GM19043 (cell line): ENCODE data around the gene GASK1A.
"Not testable (repeated sequence)": the region's sequence is repeated elsewhere in the genome, so short reads cannot be mapped to it uniquely, and the experiment has no call there.

Experiments used
- ATAC-seq: cut with Tn5 transposase; IDR thresholded peaks from one replicate; pipeline ENCODE4 v1.9.1; 2021; ENCODE audit warnings: low read depth; ENCODE audit not compliant: unreplicated experiment

The GASK1A gene

DNA sequence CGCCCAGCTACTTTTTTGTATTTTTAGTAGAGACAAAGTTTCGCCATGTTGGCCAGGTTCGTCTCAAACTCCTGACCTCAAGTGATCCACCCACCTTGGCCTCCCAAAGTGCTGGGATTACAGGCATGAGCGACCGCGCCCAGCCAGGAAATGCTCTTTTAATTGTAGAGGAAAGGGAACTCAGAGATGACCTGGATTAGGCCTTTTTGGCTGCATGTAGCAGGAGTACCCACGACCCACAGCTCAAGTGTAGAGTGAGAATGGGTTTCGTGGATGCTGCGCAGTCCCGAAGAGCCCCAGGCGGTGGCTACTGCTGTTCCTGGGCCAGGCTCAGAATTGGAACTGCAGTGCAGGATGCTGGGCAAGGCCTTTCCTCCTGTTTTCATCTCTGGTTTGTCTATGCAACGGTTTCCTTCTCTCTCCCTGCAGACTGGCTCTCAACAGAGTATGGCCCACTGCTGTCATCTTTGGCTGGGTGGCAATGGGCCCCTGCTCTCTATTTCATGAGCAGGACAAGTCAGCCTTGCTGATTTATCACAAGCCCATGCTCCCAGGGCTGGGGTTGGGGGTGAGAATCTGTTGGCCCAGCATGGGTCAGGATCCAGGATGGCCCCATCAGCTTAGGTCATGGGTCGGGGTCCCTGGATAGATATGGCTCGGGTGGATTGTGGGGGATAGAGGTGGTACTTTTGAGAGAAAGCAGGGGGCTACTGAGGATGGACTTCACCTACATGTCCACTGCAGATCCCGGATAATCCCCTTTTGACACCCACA lies 51.2 kb downstream of the GASK1A start:
- ATAC-seq: no peak

DNA sequence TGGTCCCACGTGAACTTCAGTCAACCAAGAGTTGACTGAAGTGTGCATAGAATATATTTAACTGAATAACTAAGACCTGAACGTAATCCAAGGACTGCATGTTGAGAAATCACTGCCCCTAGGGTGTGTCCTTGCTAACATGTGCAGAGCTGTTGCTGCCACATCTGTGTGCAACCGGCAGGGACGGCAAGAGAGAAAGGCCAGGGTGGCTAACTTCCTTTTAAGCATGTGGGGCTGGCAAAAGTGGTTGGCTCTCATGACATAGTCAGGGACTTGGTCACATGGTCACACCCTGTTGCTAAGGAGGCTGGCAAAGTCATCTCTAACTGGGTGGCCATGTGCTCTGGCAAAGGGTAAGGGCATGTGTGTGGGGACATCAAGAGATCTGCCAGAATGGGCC lies 52.4 kb downstream of the GASK1A start:
- ATAC-seq: no peak

DNA sequence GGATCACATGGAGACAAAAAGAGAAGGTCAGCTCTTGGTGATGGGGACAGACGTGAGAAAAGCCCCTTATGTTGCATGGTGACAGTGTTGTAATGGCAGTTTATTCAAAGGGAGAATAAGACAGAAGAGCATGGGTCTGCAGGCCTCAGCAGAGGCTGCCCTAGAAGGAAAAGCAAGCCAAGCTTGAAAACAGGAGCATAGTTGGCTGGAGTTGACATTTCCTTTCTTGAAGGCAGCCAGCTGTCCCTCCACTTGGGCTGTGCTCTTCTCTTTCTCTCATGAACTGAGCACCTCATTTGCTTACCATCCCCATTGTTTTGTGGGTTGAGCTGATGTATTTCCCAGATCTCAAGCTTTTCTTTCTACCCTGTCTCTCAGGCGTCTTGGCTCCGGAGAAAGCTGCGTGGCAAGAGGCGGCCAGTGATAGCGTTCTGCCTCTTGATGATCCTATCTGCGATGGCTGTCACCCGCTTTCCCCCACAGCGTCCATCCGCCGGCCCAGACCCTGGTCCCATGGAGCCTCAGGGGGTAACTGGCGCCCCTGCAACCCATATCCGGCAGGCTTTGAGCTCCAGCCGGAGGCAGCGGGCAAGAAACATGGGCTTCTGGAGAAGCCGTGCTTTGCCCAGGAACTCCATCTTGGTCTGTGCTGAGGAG lies 52.9 kb downstream of the GASK1A start:
- no peak for ATAC-seq

DNA sequence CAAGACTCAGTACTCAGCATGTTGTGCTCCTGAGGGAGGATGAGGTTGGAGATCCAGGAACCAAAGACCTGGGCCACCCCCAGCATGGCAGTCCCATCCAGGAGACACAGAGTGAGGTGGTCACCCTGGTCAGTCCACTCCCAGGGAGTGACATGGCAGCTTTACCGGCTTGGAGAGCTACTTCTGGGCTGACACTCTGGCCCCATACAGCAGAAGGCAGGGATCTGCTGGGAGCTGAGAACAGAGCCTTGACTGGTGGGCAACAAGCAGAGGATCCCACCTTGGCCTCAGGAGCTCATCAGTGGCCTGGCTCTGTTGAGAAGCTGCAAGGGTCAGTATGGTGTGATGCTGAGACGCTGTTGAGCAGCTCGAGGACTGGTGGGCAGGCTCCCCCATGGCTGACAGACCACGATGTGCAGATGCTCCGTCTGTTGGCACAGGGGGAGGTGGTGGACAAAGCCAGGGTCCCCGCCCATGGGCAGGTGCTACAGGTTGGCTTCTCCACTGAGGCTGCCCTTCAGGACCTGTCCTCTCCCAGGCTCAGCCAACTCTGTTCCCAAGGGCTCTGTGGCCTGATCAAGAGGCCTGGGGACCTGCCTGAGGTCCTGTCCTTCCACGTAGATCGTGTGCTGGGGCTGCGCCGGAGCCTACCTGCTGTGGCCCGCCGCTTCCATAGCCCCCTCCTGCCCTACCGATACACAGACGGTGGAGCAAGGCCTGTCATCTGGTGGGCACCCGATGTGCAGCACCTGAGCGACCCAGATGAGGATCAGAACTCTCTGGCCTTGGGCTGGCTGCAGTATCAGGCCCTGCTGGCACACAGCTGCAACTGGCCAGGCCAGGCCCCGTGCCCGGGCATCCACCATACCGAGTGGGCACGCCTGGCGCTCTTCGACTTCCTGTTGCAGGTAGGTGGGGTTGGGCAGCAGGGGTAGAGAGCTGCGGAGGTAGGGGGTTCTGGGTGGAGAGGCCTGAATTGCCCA lies 53.8 kb downstream of the GASK1A start:
- no peak for ATAC-seq

DNA sequence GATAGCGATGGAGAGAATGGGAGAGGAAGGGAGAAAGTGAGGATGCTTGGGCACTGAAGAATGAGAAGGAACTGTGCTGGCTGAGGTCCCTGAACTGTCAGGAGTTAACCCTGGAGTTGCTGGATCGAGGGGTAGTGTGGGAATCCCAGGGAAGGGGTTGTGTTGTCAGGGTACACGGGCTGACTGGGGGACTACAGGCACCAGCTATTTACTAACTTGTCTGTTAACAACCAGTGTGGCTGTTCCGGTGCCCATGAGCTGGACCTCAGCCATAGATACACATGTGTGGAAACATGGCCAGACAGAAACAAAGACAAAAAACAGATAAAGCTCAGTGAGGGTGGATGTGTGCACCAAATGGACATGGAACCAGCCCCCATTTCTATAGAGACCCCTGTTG lies 55.1 kb downstream of the GASK1A start:
- no peak for ATAC-seq

DNA sequence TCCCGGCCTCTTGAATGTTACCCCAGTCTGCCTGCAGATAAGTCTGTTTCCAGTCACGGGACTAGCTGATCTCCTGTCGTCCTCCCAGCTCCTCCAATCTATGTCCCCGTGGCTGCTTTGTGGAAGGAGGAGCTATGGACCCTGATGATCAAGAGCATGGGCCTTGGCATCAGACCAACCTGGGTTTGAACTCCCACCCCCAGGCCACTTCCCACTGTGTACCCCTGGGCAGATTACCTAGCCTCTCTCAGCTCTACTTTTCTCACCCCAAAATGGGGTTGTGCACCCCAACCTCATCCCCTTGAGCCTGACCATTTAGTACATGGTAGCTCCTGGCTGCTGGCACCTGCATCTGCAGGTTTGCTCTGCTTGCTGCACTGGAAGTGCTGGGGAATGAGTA lies 55.8 kb downstream of the GASK1A start:
- ATAC-seq: no peak

DNA sequence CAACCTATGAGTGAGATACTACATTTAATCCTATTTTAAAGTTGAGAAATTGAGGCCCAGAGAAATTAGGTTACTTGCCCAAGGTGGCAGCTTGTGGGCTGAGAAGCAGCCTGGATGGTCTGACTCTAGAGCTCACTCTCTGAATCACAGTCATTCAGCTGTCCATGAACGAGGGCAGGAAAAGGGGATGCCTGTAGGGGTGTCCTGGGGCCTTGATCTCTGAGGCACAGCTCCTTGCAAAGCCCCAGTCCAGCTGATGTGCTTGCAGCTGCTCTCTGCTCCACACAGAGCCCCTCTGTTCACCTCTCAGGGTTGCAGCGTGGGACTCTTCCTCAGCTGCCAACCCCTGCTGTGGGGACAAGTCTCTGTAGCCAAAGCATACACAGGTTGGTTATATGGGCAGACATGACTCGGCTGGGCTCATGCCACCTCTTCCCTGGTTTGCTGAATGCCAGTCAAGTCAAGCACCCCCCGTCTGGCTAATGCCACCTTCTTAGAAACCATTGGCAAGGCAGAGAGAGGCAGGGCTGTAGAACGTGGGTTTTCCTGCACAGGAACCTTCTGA lies 56.8 kb downstream of the GASK1A start:
- ATAC-seq: no peak

DNA sequence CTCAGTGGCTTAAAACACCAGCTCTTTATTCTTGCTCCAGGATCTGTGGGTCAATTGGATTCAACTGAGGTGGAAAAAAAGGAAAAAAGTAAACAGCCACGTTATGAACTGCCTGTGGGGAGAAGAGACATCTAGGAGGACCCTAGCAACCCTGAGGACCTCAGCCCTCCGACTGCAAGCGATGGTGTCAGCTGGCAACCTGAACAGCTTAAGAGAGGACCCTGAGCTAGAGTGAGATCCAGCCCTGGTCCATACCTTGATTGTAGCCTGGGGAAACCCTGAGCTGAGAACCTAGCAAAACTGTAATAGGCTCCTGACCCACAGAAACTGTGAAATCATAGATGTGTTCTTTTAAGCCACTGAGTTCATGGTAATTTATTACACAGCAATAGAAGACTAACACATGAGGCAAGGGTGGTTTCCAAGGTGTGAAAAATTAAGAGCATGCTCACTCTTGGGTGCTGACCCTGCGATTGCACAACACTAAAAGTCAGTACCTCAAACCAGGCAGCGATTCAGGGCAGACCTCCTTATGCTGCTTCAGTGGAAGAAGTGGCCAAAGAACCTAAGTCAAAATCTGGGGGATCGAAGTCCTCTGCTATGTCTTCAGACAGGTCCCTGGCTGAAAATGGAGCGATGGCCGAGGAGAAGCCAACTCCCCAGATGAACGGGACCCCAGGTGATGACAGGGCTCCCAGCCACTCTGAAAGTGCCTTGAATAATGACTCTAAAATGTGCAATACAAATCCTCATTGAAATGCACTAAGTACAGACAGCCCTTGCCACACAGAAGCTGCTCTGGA lies 57.7 kb downstream of the GASK1A start:
- no peak for ATAC-seq

DNA sequence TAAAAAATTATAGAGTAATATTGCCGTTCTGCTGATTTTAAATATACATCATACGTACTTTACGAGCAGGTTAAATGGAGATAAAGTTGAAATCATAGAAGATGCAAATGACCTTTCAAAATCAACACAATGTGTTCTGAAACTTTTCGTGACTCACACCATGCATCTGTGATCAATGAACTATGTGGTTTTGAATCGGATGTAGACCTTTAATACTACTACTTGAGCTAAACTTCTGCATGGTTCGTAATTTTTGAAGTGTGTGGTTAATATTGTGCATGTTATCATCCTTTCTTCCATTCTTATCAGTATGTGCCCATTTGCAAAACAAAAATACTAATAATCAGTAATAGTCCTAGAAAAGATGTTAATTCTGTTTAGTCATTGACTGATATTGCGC lies 58.9 kb downstream of the GASK1A start:
- no peak for ATAC-seq

DNA sequence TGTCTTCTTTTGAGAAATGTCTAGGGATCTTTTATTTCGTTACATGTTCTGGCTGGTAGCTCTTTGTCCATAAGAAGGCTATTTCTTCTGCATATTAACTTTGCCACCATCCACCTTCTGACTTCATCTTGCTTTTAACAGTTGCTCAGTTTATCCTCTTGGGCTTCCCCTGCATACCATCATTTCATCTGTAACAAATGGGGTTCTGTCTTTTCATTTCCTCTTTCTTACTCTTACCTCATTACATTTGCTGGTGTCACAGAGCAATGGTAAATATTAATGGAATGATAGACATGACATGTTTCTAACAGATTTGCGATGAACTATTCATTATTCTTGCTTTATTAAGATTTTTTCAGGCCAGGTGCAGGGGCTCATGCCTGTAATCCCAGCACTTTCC lies 62.4 kb downstream of the GASK1A start:
- ATAC-seq: no peak

DNA sequence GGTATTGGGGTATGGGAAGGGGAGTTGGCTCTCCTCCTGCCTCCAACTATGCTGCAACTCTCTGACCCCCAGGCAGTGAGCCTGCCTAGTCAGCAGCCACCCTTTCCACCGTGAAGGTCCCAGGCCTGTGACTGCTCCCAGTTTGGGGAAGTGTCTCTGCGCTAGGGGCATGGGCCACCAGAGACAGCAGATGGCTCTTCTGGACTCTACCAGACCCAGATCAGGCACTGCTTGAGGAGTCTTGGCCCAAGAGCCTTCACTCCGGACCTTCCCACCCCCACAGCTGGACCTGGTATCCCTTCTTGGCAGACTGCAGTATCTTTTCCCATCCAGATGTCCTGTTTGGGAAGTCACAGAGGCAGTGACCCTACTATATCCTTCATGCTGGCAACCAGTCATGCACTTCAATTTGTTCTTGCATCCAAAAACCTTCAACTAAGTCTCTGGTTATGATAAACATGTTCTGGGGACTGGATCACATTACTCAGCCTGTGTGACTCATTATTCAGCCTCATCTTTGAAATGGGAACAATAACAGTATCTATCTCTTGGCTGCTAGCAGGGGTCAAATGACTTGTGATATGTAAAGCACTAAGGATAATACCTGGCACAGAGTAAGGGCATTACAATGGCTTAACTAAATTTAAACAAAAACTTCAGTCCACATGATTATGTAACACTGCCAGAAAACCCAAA lies 64.1 kb downstream of the GASK1A start:
- no peak for ATAC-seq

DNA sequence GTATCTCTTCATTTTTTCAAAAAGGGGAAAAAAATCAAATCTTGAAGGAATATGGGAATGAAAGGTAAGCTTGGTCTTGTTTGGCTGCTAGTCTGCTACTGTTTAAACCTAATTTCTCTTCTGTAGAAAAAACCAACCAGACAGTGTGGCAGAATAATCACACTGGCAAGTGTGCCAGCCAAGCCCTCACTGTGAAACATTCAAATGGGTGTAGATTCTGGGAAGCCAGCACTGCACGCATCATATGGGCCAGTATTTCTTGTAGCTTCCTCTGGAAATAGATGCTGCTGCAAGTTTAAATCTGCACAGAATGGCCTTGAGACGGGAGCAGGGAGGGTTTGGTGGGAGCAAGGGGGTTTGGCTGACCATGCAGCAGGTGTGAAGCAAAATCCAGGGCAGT lies 64.7 kb downstream of the GASK1A start:
- ATAC-seq: no peak

DNA sequence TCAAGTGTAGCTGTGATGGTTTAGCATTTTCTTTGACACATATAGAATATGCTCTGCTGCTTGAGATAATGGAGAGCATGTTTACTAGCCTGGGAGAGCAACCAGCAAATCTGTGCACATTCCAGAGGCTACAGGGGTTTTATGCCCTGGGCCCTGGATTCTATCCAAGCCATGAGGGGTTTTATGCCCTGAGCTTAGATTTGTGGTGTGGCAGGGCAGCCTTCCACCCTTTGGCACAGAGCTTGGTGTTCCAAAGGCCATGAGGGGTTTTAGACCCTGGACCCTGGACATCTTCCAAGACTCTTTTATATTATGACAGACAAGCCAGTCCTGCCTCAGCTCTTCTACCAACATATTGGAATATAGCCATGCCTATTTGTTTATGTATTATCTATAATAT lies 66.0 kb downstream of the GASK1A start:
- not testable (repeated sequence) for ATAC-seq

DNA sequence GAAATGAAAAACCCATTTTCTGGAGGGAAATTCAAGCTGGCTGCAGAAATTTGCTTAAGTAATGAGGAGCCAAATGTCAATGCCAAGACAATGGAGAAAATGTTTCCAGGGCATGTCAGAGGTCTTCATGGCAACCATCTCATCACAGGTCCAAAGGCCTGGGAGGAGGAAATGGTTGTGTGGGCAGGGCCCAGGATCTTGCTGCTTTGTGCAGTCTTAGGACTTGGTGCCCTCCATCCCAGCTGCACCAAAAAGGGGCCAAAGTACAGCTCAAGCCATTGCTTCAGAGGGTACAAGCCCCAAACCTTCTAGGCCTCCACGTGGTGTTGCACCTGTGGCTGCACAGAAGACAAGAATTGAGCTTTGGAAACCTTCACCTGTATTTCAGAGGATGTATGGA lies 67.5 kb downstream of the GASK1A start:
- ATAC-seq: no peak

DNA sequence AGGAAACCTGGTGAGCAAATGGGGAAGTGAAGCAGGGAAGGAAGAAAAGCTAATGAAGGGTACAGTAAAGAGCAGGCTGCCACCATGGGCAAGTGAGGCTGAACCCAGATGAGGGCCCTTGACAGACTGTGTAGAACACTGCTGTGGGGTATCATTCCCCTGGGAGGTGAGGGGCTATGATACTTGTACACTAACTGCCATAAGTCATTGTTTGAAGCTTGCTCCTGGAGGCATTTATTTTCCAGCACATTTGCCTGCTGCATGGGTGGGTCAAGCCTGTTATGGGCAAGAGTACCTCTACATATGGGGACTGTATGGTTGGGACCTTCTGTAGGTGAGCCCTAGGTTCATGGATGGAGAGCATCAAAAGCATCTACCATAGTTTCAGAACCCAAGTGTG lies 69.4 kb downstream of the GASK1A start:
- ATAC-seq: no peak

DNA sequence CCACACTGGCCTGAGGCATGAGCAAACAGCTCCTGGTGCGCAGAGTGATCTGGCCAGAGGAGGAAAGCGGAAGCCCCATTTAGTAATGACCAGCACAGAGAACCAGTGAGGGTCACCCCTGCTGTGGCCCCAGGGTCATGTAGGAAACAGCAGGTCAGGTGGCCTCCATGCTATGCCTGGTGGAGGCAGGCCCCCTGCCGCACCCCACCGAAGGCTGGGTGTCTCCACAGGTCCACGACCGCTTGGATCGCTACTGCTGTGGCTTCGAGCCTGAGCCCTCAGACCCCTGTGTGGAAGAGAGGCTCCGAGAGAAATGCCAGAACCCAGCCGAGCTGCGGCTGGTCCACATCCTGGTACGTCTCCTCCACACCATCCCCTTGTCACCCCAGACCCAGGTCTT lies 74.2 kb downstream of the GASK1A start:
- no peak for ATAC-seq

DNA sequence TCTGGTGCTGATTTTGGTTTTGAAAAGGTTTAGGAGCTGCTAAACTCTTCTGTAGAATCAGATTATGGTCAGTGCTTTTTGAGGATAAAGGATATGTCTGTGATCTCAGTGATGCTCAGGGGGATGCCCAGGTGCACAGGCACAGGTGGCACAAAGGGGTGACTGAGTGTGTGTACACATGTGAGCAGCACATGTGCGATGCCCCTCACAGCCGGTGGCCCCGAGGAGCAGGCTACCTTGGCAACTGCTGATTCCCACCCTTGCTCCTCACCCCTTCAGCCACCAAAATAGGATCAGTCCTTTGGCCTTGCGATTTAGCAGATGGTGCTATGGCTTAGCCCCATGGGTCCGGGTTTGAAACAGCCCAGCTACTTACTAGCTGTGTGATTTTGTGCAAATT lies 75.6 kb downstream of the GASK1A start:
- no peak for ATAC-seq

DNA sequence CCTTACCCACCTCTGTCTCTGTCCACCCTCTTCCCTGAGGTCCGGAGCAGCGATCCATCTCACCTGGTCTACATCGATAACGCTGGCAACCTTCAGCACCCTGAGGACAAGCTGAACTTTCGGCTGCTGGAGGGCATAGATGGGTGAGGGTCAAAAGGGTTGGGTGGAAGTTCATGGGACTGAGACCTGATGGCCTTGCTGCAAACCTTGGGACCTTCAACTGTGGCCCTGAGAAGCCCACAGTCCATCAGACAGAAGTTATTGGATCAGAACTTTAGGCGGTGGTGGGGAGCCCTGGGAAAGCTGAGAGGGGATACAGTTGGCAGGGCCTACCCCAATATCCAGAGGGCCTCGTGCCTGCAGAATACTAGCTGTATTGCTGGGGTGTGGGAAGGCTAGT lies 76.3 kb downstream of the GASK1A start:
- ATAC-seq: no peak
